ENCODE data around the gene CREB5. TPM values are rescaled to one million over a fixed set of nuclear protein-coding genes. Genes with fewer than 3 reads are reported as not detected.

The CREB5 gene
- total and polyA plus RNA-seq, 2 of the 8 experiments (the other 6 are each of a cell fraction or from before 2014, with no cell fraction given) = 2.4 to 2.7 TPM

DNA sequence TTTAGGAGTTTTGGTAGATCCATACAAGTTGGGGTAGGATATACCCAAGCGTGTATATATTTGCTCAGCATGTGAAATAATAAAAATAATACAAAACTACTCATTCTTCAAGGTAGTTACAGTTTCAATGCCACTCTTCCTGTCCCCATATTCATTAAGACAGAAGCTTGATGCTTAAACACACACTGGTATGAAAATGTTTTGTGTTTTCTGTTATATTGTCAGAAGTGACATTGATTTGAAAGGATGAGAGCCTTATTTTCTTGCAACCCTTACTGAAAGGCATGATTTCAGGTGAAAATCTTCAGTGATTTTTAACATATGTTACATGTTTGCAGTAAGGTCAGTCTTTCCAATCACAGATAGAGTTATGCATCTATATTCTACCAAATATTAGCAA, 312.2 kb downstream of the CREB5 start:
- H3K56ac ChIP-seq (replicated peaks; ENCODE audit: insufficient read length, low read depth, low read length) = no peak overlapping the region
- no peak overlapping the region for H3K4me3 ChIP-seq (ENCODE audit: extremely low read depth in 1 of 4, insufficient read depth in 2 of 4, low read depth in 3 of 4, low read length in 4 of 4)
- WGBS, 2 experiments (ENCODE audit: extremely low coverage in 1 of 2, insufficient coverage in 1 of 2, insufficient read length in 1 of 2, insufficient replicate concordance in 2 of 2, low coverage in 1 of 2, low lambda C conversion rate in 2 of 2, missing lambda C conversion rate in 1 of 2) = 90% methylated on average over 1 of the region's 1 CpG; no CpG with 5 or more reads in 1 of the 2 experiments
- no peak overlapping the region for H2BK20ac ChIP-seq (ENCODE audit: low read length)
- no peaks in the 10 kb centered on the region for H4K20me1 ChIP-seq (replicated peaks in 1 of 2; ENCODE audit: control insufficient read depth in 1 of 2, insufficient read depth in 2 of 2, low read length in 2 of 2)
- CTCF ChIA-PET (ENCODE audit: partially characterized antibody) = no interaction called here
- H2AK5ac ChIP-seq (ENCODE audit: low read depth, low read length) = no peak overlapping the region
- H3K14ac ChIP-seq (ENCODE audit: insufficient read length) = no peak overlapping the region
- H3K27ac ChIP-seq (ENCODE audit: low read depth, low read length) = no peak overlapping the region
- H2BK5ac ChIP-seq (ENCODE audit: low read depth, low read length) = no peak overlapping the region
- H3K36me3 ChIP-seq (ENCODE audit: control insufficient read depth in 2 of 4, insufficient read depth in 4 of 4, low read length in 3 of 4) = no peaks in the 10 kb centered on the region
- no peaks in the 10 kb centered on the region for H3K79me2 ChIP-seq (ENCODE audit: control insufficient read depth in 1 of 2, insufficient read depth in 2 of 2, low read length in 2 of 2)
- H2BK120ac ChIP-seq (replicated peaks; ENCODE audit: low read depth, low read length) = no peak overlapping the region
- no peak overlapping the region for H2AFZ ChIP-seq (ENCODE audit: low read length)
- no peak overlapping the region for H2BK15ac ChIP-seq (ENCODE audit: low read length)
- H4K8ac ChIP-seq (ENCODE audit: extremely low read depth, insufficient read depth, low read length) = no peak overlapping the region
- POLR2A ChIA-PET (ENCODE audit: partially characterized antibody) = no interaction called here
- H3K23ac ChIP-seq (ENCODE audit: insufficient read length) = no peak overlapping the region
- no peak overlapping the region for H3K18ac ChIP-seq (ENCODE audit: extremely low read depth, low read length)
- no peaks in the 10 kb centered on the region for H3K4me1 ChIP-seq (replicated peaks in 1 of 4; ENCODE audit: control insufficient read depth in 3 of 4, insufficient read depth in 4 of 4, low read length in 3 of 4)
- H3K4ac ChIP-seq (replicated peaks; ENCODE audit: insufficient read length, low read depth, low read length) = no peak overlapping the region
- no peaks in the 10 kb centered on the region for H3K9me3 ChIP-seq (ENCODE audit: insufficient read depth in 2 of 2, low read depth in 1 of 2, low read length in 1 of 2)
- no peak overlapping the region for H3K4me2 ChIP-seq (ENCODE audit: insufficient read depth in 1 of 2, low read depth in 2 of 2, low read length in 2 of 2)
- H3K23me2 ChIP-seq (ENCODE audit: low read depth, low read length) = no peaks in the 10 kb centered on the region
- no peak overlapping the region for H3K9ac ChIP-seq (replicated peaks in 1 of 4; ENCODE audit: extremely low read depth in 1 of 4, low read depth in 3 of 4, low read length in 3 of 4)
- FAIRE-seq (no peak), DNase-seq (ENCODE audit: low read depth in 1 of 2, low spot score in 2 of 2) (no peak)
- H2BK12ac ChIP-seq (ENCODE audit: low read depth, low read length) = no peak overlapping the region
- no peak overlapping the region for H4K5ac ChIP-seq (ENCODE audit: insufficient read length, low read depth, low read length)
- H3K27me3 ChIP-seq (replicated peaks in 1 of 4; ENCODE audit: control insufficient read depth in 3 of 4, extremely low read depth in 1 of 4, insufficient read depth in 3 of 4, low read length in 3 of 4) = no peaks in the 10 kb centered on the region
- H4K91ac ChIP-seq (replicated peaks; ENCODE audit: insufficient read length, low read length) = no peak overlapping the region
- H3K79me1 ChIP-seq (ENCODE audit: low read depth, low read length) = no peaks in the 10 kb centered on the region
- TF ChIP-seq KDM4A (IDR thresholded peaks at IDR 0.05; ENCODE audit: low read depth, low read length, severe bottlenecking) (no peak), RFX5 (IDR thresholded peaks at IDR 0.05; ENCODE audit: borderline replicate concordance, low read depth, low read length) (no peak), EZH2 (IDR thresholded peaks at IDR 0.05; ENCODE audit: low read depth, low read length, severe bottlenecking) (no peak), NANOG (IDR thresholded peaks at IDR 0.05; ENCODE audit: insufficient read depth, low read depth, low read length, poor library complexity, severe bottlenecking) (no peak), POLR2A (IDR thresholded peaks at IDR 0.05; ENCODE audit: control extremely low read depth in 1 of 2, low read depth in 2 of 2, low read length in 2 of 2) (no peak), CTBP2 (IDR thresholded peaks at IDR 0.05; ENCODE audit: borderline replicate concordance, insufficient read depth, insufficient read length, low read length) (no peak), YY1 (IDR thresholded peaks at IDR 0.05; ENCODE audit: low read depth, low read length) (no peak), SP4 (IDR thresholded peaks at IDR 0.05; ENCODE audit: low read length) (no peak), SRF (IDR thresholded peaks at IDR 0.05; ENCODE audit: low read depth, low read length) (no peak), TCF12 (IDR thresholded peaks at IDR 0.05; ENCODE audit: low read depth, low read length) (no peak), TBP (IDR thresholded peaks at IDR 0.05; ENCODE audit: low read depth, low read length) (no peak), GABPA (IDR thresholded peaks at IDR 0.05; ENCODE audit: borderline replicate concordance, insufficient read depth, low read length) (no peak), RXRA (IDR thresholded peaks at IDR 0.05; ENCODE audit: insufficient read depth, low read depth, low read length) (no peak), POU5F1 (IDR thresholded peaks at IDR 0.05; ENCODE audit: low read depth, low read length) (no peak)
